SK-N-MC (cell line): Measurements from ENCODE around the gene GPR65.

Source experiments
- DNase-seq: peaks from one replicate; pipeline ENCODE4 v3.0.0-alpha.2; 2011; ENCODE audit warnings: low read depth, low spot score
- H3K27ac ChIP-seq: fragments of 200-600 bp; sonication (generic); 2 replicates; pipeline ENCODE4 v1.5.1; 2016; ENCODE audit warnings: mixed run types
- H3K36me3 ChIP-seq: fragments of 200-600 bp; sonication (generic); 2 replicates; pipeline ENCODE4 v1.6.1; 2017; ENCODE audit warnings: antibody characterized with exemption, low read length, mixed read lengths; ENCODE audit not compliant: insufficient read depth
- H3K4me3 ChIP-seq: fragments of 200-600 bp; sonication (generic); 2 replicates; pipeline ENCODE4 v1.5.1; 2016
- H3K9ac ChIP-seq: fragments of 200-600 bp; sonication (generic); 2 replicates; pipeline ENCODE4 v1.8.0; 2017; ENCODE audit warnings: mixed run types, mixed read lengths; ENCODE audit not compliant: insufficient read length
- H3K9me3 ChIP-seq: fragments of 200-600 bp; sonication (generic); 2 replicates; pipeline ENCODE4 v1.6.1; 2017; ENCODE audit warnings: low read depth, mild to moderate bottlenecking, antibody characterized with exemption, low read length, moderate library complexity, mixed read lengths
- EZH2 ChIP-seq: fragments of 200-600 bp; sonication (generic); IDR thresholded peaks from one replicate; pipeline ENCODE4 v1.6.1; 2017; ENCODE audit warnings: antibody characterized with exemption
- FOXP2 ChIP-seq: optimal IDR thresholded peaks from 2 replicates; pipeline ENCODE3; 2011; ENCODE audit warnings: mild to moderate bottlenecking, moderate library complexity; ENCODE audit not compliant: insufficient read depth; ENCODE audit errors: extremely low read length, control extremely low read depth
- POLR2AphosphoS5 ChIP-seq: IDR thresholded peaks from 2 replicates; pipeline ENCODE4 v1.6.1; 2012; ENCODE audit warnings: mild to moderate bottlenecking, low read depth, low read length, borderline replicate concordance

The GPR65 gene

GRCh38 chr14:88063811-88064210, 58.9 kb downstream of the GPR65 start:
- no peak overlapping the region for H3K27ac ChIP-seq
- no peak overlapping the region for H3K9ac ChIP-seq
- no peak overlapping the region for H3K4me3 ChIP-seq
- H3K36me3 ChIP-seq: no peaks in the 10 kb centered on the region
- no peak for TF ChIP-seq FOXP2
- TF ChIP-seq EZH2: no peak
- TF ChIP-seq POLR2AphosphoS5: no peak
- H3K9me3 ChIP-seq: no peaks in the 10 kb centered on the region
- no peak for DNase-seq
